AG09319 (cell line): ENCODE results near the gene MAMDC4.
"Not testable (repeated sequence)": the region's sequence is repeated elsewhere in the genome, so short reads cannot be mapped to it uniquely, and the experiment has no call there.

Source experiments
- DNase-seq: peaks from one replicate; pipeline ENCODE4 v3.0.0-alpha.2; 2010; ENCODE audit warnings: low read depth; ENCODE audit errors: extremely low read depth
- TF ChIP-seq, protein P1 (sequence below): IDR thresholded peaks from 2 replicates; pipeline ENCODE4 v1.5.1; 2011; ENCODE audit warnings: low read depth, mild to moderate bottlenecking, inconsistent platforms, low read length, moderate library complexity

MAMDC4 gene

DNA sequence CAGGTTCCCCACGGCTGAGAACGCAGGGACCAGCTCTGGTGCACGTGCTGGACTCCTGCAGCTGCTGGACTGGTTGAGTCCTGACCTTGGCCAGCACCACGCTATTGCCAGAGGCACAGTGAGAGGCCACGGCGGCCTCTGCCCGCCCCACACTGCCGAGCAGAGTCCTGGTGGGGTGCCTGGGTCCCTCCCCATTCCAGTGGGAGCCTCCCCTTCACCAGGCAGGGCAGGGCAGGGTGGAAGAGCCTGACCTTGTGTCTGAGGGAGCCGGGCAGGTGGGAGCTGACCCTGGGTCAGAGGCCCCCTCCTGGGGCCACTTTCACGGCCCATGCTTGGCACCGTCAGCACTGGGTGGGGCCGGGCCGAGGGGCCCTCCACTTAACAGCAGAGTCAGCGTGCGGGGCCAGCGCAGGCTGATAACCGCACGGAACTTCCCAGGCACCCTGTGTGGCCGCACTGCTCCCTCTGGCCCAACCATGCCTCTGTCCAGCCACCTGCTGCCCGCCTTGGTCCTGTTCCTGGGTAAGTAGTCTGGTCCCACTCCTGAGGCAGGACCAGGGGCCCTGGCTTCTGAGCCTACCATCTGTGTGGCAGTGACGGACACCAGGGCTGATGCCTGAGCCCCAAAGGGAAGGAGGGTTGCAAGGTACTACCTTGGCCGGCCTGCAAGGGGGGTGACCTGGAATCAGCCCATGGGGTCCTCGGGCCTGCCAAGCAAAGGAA lies at the start of gene MAMDC4:
MAMDC4 (plus strand) TSS at position 406 of the 723 bp plus-strand sequence; CDS start at position 477, 71 bp downstream.
- TF ChIP-seq, protein P1, sequence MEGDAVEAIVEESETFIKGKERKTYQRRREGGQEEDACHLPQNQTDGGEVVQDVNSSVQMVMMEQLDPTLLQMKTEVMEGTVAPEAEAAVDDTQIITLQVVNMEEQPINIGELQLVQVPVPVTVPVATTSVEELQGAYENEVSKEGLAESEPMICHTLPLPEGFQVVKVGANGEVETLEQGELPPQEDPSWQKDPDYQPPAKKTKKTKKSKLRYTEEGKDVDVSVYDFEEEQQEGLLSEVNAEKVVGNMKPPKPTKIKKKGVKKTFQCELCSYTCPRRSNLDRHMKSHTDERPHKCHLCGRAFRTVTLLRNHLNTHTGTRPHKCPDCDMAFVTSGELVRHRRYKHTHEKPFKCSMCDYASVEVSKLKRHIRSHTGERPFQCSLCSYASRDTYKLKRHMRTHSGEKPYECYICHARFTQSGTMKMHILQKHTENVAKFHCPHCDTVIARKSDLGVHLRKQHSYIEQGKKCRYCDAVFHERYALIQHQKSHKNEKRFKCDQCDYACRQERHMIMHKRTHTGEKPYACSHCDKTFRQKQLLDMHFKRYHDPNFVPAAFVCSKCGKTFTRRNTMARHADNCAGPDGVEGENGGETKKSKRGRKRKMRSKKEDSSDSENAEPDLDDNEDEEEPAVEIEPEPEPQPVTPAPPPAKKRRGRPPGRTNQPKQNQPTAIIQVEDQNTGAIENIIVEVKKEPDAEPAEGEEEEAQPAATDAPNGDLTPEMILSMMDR, result no peak

DNA sequence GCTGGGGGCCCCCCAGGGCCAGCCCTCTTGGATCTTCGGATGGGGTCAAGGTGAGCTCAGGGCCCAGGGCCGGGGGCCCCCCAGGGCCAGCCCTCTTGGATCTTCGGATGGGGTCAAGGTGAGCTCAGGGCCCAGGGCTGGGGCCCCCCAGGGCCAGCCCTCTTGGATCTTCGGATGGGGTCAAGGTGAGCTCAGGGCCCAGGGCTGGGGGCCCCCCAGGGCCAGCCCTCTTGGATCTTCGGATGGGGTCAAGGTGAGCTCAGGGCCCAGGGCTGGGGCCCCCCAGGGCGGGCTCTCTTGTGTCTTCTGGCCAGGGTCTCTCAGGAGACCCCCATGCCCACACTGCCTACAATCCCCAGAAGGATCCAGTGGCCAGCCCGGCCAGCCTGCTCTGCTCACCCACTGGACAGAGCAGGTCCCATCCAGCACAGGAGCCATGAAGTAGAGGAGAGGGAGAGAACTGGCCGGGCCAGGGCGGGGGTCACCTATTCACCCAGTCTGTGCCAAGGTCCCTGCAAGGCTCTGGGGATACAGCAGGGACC lies 49.1 kb upstream of the MAMDC4 start:
- not testable (repeated sequence) for DNase-seq

More for the DNA sequence above, at the start of gene MAMDC4:
- DNase-seq, result no peak

DNA sequence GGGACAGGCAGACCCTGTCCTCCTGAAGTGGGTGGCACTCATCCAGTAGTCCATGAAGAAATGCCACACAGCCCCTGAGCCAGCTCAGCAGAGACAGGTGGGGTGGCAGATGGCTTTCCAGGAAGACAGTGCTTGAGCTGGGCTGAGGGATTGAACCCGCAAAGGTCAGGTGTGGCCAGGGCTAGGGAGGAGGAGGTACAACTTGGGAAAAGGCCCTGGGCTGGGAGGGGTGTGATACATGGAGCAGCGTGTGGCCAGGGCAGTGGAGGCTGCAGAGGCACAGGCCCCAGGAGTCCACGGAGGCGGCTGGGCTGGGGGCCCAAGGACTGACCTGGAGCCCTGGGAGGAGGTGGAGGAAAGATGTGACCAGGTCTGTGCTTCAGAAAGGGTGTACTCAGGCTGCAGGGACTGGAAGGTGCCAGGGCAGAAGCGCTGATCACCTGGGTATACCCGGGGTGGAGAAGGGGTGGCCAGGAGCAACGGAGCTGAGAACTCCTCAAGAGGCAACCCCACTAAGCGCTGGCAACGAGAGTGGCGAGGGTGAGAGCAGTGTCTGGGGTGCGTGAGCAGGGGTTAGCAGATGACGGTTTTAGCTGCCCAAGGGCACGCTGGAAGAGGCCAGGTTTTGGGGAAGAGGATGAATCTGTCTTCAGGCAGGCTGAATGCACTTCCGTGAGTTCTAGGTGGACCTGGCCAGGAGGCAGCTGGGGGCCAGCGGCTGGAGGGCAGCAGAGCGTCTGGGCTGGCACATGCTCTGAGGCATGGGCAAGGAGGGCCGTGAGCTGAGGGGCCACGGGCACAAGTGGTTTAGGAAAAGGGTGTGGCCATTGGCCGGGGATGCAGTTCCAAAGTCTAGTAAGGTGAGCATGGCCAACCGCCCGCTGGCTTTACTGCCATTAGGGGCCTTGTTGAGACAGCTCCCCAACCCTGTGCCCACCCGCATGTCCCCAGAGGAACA lies 48.3 kb upstream of the MAMDC4 start:
- TF ChIP-seq, protein P1, result no peak
- no peak for DNase-seq

DNA sequence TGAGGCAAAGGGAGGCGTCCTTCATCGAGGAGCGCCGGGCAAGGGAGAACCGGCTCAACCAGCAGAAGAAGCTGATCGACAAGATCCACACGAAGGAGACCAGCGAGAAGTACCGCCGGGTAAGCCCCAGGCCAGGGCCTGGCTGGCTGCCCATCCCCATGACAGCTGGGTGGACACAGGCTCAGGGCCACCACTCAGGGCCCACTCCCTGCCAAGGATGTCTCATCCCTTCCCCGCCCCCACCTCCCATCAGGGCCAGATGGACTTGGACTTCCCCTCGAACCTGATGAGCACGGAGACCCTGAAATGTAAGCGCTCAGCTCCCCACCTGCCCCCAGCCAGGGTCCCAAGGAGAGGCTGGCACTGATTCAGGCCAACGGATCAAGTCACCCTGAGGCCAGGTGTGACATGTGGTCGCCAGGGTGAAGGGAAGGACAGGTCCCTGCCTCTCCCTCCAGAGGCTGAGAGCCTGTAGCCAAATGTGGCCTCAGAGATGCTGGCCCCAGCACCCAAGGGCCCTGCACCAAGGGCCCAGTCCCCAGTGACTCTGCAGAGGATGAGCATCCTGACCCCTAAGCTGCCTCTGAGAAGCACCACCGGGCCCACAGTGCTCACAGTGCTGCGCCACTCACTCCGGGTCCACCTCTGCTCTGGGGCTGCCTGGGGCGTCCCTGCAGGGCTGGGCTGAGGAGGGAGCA lies 47.5 kb upstream of the MAMDC4 start:
- TF ChIP-seq, protein P1, result no peak
- DNase-seq, result no peak

DNA sequence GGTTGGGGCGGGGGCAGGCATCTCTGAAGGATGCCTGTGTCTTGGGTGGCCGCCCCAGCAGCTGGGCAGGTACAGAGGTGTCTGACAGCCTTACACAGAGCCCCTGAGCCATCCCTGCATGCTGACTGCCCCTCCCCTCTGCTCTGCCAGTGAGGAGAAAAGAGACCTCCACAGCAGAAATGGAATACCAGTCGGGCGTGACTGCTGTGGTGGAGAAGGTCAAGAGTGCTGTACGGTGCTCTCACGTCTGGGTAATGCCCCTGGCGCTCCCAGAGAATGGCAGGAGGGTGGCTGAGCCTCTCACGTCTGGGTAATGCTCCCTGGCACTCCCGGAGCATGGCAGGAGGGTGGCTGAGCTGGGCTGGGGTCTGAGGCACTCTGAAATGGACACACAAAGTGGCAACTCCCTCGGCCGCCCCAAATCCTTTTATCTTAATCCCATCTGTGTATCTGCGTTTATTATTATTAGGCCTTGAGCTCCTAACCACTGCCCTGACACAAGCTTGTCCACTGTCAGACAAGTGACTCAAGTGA lies 46.9 kb upstream of the MAMDC4 start:
- TF ChIP-seq, protein P1, result no peak
- DNase-seq, result no peak

DNA sequence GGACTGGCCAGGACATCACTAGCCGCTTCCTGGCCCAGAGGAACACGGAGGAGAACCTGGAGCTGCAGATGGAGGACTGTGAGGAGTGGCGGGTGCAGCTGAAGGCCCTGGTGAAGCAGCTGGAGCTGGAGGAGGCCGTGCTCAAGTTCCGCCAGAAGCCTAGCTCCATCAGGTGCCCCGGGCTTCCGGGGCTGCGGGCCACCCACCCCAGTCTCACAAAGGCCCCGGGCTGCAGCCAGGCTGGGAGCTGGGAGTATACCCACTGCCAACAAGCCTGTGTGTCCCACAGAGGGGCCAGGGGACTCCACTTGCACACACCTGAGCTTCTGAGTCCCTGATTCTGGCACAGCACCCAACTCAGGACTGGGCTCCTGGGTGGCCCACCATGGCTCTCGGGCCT lies 46.1 kb upstream of the MAMDC4 start:
- no peak for DNase-seq
- TF ChIP-seq, protein P1, result no peak

DNA sequence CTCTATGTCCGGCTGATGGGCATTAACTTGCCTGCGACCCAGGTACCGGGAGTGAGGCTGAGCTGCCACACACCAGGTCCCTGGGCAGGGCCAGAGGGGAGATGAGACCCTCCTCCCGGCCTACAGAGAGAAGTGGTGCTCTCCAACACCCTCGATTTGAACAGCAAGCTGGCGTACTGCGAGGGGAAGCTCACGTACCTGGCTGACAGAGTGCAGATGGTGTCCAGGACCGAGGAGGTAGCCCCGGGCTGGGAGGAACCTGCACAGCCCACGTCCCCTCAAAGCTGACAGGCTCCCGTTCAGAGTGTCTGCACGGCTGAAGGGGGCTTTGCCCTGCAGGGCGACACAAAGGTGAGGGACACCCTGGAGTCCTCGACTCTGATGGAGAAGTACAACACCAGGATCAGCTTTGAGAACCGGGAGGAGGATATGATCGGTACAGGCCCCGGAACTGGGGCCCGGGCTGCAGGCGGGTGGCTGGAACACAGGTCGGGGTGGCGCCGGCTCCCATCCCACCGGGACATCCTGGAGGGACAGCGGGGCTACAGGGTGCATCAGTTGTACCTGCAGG lies 45.4 kb upstream of the MAMDC4 start:
- TF ChIP-seq, protein P1, result no peak
- no peak for DNase-seq
